Measurements from ENCODE around the gene PUM1. TPM values are rescaled to one million over a fixed set of nuclear protein-coding genes. Genes with fewer than 3 reads are reported as not detected.
"Not testable (repeated sequence)": the region's sequence is repeated elsewhere in the genome, so short reads cannot be mapped to it uniquely, and the experiment has no call there.

The PUM1 gene
- total RNA-seq, 1 donor from 2014 or later = 88.6 TPM

- Histone ChIP-seq H3K27me3 (no peaks in the 10 kb centered on the region), H3K4me1 (peaks cover 26% of the 10 kb centered on the region), H3K4me3 (no peak overlapping the region), H3K27ac (no peak overlapping the region), H3K9me3 (no peaks in the 10 kb centered on the region), H3K36me3 (peaks cover 0 to 21% of the 10 kb centered on the region in 2 donors)
- TF ChIP-seq POLR2A (IDR thresholded peaks at IDR 0.05) (no peak), POLR2AphosphoS5 (IDR thresholded peaks at IDR 0.05; ENCODE audit: insufficient read depth in 1 of 2, low read depth in 1 of 2) (no peak)
- TF ChIP-seq, protein P1, sequence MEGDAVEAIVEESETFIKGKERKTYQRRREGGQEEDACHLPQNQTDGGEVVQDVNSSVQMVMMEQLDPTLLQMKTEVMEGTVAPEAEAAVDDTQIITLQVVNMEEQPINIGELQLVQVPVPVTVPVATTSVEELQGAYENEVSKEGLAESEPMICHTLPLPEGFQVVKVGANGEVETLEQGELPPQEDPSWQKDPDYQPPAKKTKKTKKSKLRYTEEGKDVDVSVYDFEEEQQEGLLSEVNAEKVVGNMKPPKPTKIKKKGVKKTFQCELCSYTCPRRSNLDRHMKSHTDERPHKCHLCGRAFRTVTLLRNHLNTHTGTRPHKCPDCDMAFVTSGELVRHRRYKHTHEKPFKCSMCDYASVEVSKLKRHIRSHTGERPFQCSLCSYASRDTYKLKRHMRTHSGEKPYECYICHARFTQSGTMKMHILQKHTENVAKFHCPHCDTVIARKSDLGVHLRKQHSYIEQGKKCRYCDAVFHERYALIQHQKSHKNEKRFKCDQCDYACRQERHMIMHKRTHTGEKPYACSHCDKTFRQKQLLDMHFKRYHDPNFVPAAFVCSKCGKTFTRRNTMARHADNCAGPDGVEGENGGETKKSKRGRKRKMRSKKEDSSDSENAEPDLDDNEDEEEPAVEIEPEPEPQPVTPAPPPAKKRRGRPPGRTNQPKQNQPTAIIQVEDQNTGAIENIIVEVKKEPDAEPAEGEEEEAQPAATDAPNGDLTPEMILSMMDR (IDR thresholded peaks at IDR 0.05) = no peak
- intact Hi-C loops (cut with DNase I) = no loop called here
- no peak for DNase-seq (ENCODE audit: extremely low spot score in 2 of 2)
Observed at GRCh38 chr1:30974536-30974935, 91.0 kb downstream of the PUM1 start.

DNA sequence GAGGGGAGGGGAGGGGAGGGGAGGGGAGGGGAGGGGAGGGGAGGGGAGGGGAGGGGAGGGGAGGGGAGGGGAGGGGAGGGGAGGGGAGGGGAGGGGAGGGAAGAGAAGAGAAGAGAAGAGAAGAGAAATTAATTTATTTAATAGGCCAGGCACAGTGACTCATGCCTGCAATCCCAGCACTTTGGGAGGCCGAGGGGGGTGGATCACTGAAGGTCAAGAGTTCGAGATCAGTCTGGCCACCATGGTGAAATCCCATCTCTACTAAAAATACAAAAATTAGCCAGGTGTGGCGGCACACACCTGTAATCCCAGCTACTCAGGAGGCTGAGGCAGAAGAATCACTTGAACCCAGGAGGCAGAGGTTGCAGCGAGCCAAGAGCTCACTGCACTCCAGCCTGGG lies 93.2 kb downstream of the PUM1 start:
- DNase-seq (ENCODE audit: extremely low spot score in 2 of 2); H3K27ac ChIP-seq; H3K4me3 ChIP-seq; intact Hi-C loops (cut with DNase I); H3K27me3 ChIP-seq; H3K9me3 ChIP-seq: not testable (repeated sequence)
- Histone ChIP-seq H3K4me1 (peaks cover 32% of the 10 kb centered on the region), H3K36me3 (peaks cover 0 to 24% of the 10 kb centered on the region in 2 donors)

DNA sequence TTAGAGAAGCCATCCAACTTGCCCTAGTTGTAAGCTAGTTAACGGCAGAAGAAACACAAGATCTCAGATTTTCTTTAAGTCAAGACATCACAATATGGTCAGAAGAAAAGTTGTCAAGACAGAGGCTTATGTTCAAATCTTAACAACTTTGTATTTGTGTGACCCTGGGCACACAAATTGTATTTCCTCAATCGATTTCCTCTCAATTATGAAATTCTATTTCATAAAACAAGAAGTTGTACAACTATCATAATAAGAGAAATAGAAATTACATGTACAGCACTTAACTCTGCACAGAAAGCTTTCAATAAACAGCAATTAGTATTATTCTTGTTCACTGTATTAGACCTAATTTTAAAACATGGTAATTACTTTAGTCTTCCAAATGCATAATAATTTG lies 94.0 kb downstream of the PUM1 start:
- H3K4me1 ChIP-seq = peaks cover 32% of the 10 kb centered on the region
- H3K9me3 ChIP-seq = no peaks in the 10 kb centered on the region
- H3K36me3 ChIP-seq = peaks cover 0 to 33% of the 10 kb centered on the region in 2 donors
- H3K27me3 ChIP-seq = no peaks in the 10 kb centered on the region
- H3K4me3 ChIP-seq = no peak overlapping the region
- intact Hi-C loops (cut with DNase I) = no loop called here
- no peak for DNase-seq (ENCODE audit: extremely low spot score in 2 of 2)
- no peak for TF ChIP-seq POLR2AphosphoS5 (IDR thresholded peaks at IDR 0.05; ENCODE audit: insufficient read depth in 1 of 2, low read depth in 1 of 2)
- no peak for TF ChIP-seq POLR2A (IDR thresholded peaks at IDR 0.05)
- TF ChIP-seq, protein P1 (IDR thresholded peaks at IDR 0.05) = no peak
- H3K27ac ChIP-seq = no peak overlapping the region

DNA sequence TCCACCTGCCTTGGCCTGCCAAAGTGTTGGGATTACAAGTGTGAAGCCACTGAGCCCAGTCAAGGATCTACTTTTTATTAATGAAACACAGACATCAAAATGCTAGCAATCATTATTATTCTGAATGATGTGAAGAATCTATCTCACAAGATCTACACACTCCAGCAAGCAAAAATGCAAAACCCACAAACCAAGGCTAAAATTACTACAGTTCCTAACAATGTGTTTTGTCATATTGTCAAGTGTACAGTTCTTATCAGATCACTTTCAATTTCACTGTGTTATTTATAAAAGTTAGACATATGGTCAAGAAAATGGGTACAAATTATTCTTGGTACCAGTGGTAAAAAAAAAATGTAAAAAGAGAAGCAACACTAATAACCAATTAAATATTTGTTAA lies 95.6 kb downstream of the PUM1 start:
- DNase-seq (ENCODE audit: extremely low spot score in 2 of 2) = no peak
- Histone ChIP-seq H3K27ac (no peak overlapping the region), H3K27me3 (no peaks in the 10 kb centered on the region), H3K4me1 (peaks cover 33% of the 10 kb centered on the region), H3K4me3 (no peak overlapping the region), H3K36me3 (peaks cover 0 to 49% of the 10 kb centered on the region in 2 donors), H3K9me3 (no peaks in the 10 kb centered on the region)
- no peak for TF ChIP-seq POLR2AphosphoS5 (IDR thresholded peaks at IDR 0.05; ENCODE audit: insufficient read depth in 1 of 2, low read depth in 1 of 2)
- TF ChIP-seq POLR2A (IDR thresholded peaks at IDR 0.05) = no peak
- TF ChIP-seq, protein P1 (IDR thresholded peaks at IDR 0.05) = no peak
- intact Hi-C loops (cut with DNase I) = no loop called here

DNA sequence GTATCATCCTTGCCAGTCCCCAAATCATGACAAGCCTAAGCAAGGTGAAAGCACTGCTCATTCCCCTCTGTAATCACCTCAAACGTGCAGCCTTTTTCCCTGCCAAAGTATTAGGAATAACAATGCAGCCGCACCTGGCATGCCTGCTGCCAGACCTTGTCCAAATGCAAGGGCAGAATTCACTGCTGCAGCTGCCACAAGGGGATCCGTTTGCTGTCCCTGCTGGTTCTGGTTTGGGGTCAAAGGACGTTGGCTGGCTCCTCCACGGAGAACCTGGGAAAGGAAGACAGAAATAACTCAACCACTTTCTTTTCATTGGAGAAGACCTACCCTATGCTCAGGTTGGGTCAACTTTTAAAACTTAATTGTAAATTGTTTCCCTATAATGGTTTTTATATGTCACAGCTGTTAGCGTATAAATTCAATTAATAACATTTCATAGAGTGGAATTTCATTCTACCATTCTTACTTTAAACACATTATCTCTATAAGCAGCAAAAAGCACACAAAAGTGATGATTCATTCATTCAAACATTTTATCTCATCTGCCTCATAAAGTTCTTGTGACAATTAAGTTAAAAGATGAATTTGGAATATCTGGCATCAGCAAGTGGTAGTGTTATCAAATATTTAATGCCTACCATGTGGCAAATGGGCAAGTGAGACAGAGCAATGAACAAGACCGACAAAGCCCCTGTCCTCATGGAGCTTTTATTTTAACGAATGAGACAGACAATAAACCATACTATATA lies 97.1 kb downstream of the PUM1 start:
- Histone ChIP-seq H3K27me3 (no peaks in the 10 kb centered on the region), H3K9me3 (no peaks in the 10 kb centered on the region), H3K4me1 (peaks cover 33% of the 10 kb centered on the region), H3K36me3 (peaks cover 0 to 59% of the 10 kb centered on the region in 2 donors), H3K27ac (no peak overlapping the region), H3K4me3 (no peak overlapping the region)
- intact Hi-C loops (cut with DNase I) = no loop called here
- no peak for DNase-seq (ENCODE audit: extremely low spot score in 2 of 2)
- TF ChIP-seq POLR2A (IDR thresholded peaks at IDR 0.05) = no peak
- TF ChIP-seq, protein P1 (IDR thresholded peaks at IDR 0.05) = no peak
- TF ChIP-seq POLR2AphosphoS5 (IDR thresholded peaks at IDR 0.05; ENCODE audit: insufficient read depth in 1 of 2, low read depth in 1 of 2) = no peak

All from vagina (tissue), 2 donors.